Daoy (cell line): Measurements from ENCODE around the gene SYNE3. TPM values are rescaled to one million over a fixed set of nuclear protein-coding genes. Genes with fewer than 3 reads are reported as not detected.

Experiments
- DNase-seq: peaks from one replicate; pipeline ENCODE4 v3.0.0-alpha.2; 2015; ENCODE audit warnings: low read depth
- total RNA-seq: library from RNA; depleted of rRNA; stranded (reverse); fragments of >200 nt; shearing (Covaris generic); gene quantifications from 2 replicates; pipeline ENCODE4 v1.2.3, GENCODE V29; 2014

SYNE3 gene
- total RNA-seq, 1 experiment from 2014 or later, result 1.5 TPM

GRCh38 chr14:95504135-95505029 lies 12.1 kb downstream of the SYNE3 start:
- DNase-seq, result peak; percentile 82

GRCh38 chr14:95503365-95504134 lies 12.9 kb downstream of the SYNE3 start:
- no peak for DNase-seq

GRCh38 chr14:95502381-95502950 lies 14.0 kb downstream of the SYNE3 start:
- no peak for DNase-seq

- peak; percentile 69 for DNase-seq
These were observed 15.6 kb downstream of the SYNE3 start for GRCh38 chr14:95500772-95501401.

- no peak for DNase-seq
These were observed 16.2 kb downstream of the SYNE3 start for GRCh38 chr14:95500201-95500681.

- DNase-seq, result no peak
These were observed 17.1 kb downstream of the SYNE3 start for GRCh38 chr14:95499354-95499750.

GRCh38 chr14:95498622-95499353 lies 17.7 kb downstream of the SYNE3 start:
- no peak for DNase-seq

- DNase-seq, result no peak
These were observed 18.9 kb downstream of the SYNE3 start for GRCh38 chr14:95497561-95498011.

GRCh38 chr14:95496690-95497259 lies 19.7 kb downstream of the SYNE3 start:
- DNase-seq, result peak; percentile 50

- no peak for DNase-seq
These were observed 20.3 kb downstream of the SYNE3 start for GRCh38 chr14:95496111-95496681.

- no peak for DNase-seq
These were observed 20.9 kb downstream of the SYNE3 start for GRCh38 chr14:95495538-95496025.

- no peak for DNase-seq
These were observed 21.4 kb downstream of the SYNE3 start for GRCh38 chr14:95495076-95495475.

GRCh38 chr14:95494456-95494855 lies 22.0 kb downstream of the SYNE3 start:
- DNase-seq, result no peak

GRCh38 chr14:95493976-95494375 lies 22.5 kb downstream of the SYNE3 start:
- DNase-seq, result no peak

GRCh38 chr14:95493503-95493902 lies 22.9 kb downstream of the SYNE3 start:
- no peak for DNase-seq

GRCh38 chr14:95491936-95492608 lies 24.4 kb downstream of the SYNE3 start:
- no peak for DNase-seq

- DNase-seq, result no peak
These were observed 25.6 kb downstream of the SYNE3 start for GRCh38 chr14:95490727-95491451.

GRCh38 chr14:95490138-95490509 lies 26.3 kb downstream of the SYNE3 start:
- DNase-seq, result no peak
